Measurements from ENCODE around the gene GJD4. TPM values are rescaled to one million over a fixed set of nuclear protein-coding genes. Genes with fewer than 3 reads are reported as not detected.

GJD4 gene
- total and polyA plus RNA-seq, 2 experiments from 2014 or later = not detected

DNA sequence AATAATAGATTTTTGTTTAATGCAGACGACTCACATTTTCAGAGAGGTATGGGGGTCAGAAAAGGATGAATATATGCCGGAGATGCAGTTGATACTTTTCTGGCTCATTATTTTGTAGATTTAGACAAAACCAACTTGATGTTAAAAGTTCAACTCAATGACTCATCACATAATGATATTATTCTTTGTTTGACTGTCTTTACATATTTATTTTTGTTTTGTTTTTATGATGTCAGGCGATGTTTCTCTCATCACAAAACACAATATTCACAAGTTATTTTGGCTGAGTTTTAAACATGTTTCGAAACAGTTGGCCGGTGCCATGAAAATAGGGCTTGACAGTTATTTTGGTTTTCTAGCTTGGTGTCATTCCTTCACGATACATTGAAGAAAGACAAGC lies 1.3 kb downstream of the GJD4 start (continued):
- TF ChIP-seq, protein P1, sequence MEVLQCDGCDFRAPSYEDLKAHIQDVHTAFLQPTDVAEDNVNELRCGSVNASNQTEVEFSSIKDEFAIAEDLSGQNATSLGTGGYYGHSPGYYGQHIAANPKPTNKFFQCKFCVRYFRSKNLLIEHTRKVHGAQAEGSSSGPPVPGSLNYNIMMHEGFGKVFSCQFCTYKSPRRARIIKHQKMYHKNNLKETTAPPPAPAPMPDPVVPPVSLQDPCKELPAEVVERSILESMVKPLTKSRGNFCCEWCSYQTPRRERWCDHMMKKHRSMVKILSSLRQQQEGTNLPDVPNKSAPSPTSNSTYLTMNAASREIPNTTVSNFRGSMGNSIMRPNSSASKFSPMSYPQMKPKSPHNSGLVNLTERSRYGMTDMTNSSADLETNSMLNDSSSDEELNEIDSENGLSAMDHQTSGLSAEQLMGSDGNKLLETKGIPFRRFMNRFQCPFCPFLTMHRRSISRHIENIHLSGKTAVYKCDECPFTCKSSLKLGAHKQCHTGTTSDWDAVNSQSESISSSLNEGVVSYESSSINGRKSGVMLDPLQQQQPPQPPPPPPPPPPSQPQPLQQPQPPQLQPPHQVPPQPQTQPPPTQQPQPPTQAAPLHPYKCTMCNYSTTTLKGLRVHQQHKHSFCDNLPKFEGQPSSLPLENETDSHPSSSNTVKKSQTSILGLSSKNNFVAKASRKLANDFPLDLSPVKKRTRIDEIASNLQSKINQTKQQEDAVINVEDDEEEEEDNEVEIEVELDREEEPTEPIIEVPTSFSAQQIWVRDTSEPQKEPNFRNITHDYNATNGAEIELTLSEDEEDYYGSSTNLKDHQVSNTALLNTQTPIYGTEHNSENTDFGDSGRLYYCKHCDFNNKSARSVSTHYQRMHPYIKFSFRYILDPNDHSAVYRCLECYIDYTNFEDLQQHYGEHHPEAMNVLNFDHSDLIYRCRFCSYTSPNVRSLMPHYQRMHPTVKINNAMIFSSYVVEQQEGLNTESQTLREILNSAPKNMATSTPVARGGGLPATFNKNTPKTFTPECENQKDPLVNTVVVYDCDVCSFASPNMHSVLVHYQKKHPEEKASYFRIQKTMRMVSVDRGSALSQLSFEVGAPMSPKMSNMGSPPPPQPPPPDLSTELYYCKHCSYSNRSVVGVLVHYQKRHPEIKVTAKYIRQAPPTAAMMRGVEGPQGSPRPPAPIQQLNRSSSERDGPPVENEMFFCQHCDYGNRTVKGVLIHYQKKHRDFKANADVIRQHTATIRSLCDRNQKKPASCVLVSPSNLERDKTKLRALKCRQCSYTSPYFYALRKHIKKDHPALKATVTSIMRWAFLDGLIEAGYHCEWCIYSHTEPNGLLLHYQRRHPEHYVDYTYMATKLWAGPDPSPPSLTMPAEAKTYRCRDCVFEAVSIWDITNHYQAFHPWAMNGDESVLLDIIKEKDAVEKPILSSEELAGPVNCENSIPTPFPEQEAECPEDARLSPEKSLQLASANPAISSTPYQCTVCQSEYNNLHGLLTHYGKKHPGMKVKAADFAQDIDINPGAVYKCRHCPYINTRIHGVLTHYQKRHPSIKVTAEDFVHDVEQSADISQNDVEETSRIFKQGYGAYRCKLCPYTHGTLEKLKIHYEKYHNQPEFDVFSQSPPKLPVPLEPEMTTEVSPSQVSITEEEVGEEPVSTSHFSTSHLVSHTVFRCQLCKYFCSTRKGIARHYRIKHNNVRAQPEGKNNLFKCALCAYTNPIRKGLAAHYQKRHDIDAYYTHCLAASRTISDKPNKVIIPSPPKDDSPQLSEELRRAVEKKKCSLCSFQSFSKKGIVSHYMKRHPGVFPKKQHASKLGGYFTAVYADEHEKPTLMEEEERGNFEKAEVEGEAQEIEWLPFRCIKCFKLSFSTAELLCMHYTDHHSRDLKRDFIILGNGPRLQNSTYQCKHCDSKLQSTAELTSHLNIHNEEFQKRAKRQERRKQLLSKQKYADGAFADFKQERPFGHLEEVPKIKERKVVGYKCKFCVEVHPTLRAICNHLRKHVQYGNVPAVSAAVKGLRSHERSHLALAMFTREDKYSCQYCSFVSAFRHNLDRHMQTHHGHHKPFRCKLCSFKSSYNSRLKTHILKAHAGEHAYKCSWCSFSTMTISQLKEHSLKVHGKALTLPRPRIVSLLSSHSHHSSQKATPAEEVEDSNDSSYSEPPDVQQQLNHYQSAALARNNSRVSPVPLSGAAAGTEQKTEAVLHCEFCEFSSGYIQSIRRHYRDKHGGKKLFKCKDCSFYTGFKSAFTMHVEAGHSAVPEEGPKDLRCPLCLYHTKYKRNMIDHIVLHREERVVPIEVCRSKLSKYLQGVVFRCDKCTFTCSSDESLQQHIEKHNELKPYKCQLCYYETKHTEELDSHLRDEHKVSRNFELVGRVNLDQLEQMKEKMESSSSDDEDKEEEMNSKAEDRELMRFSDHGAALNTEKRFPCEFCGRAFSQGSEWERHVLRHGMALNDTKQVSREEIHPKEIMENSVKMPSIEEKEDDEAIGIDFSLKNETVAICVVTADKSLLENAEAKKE (CRISPR knock-in tag; IDR thresholded peaks at IDR 0.05) = no peak
- TF ChIP-seq ZNF331 (CRISPR knock-in tag; IDR thresholded peaks at IDR 0.05; ENCODE audit: low read depth) (no peak), NANOG (IDR thresholded peaks at IDR 0.05; ENCODE audit: borderline replicate concordance) (no peak)

DNA sequence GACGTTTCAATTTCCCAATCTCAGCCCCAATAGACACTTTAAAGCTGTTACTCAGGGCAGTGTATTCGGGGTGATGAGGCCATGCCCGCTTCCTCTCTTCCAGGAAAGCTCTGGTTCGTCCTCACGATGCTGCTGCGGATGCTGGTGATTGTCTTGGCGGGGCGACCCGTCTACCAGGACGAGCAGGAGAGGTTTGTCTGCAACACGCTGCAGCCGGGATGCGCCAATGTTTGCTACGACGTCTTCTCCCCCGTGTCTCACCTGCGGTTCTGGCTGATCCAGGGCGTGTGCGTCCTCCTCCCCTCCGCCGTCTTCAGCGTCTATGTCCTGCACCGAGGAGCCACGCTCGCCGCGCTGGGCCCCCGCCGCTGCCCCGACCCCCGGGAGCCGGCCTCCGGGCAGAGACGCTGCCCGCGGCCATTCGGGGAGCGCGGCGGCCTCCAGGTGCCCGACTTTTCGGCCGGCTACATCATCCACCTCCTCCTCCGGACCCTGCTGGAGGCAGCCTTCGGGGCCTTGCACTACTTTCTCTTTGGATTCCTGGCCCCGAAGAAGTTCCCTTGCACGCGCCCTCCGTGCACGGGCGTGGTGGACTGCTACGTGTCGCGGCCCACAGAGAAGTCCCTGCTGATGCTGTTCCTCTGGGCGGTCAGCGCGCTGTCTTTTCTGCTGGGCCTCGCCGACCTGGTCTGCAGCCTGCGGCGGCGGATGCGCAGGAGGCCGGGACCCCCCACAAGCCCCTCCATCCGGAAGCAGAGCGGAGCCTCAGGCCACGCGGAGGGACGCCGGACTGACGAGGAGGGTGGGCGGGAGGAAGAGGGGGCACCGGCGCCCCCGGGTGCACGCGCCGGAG lies 2.6 kb downstream of the GJD4 start:
- no peaks in the 10 kb centered on the region for H3K79me2 ChIP-seq (replicated peaks; ENCODE audit: insufficient read depth)
- ATAC-seq (peak; percentile 67), DNase-seq (ENCODE audit: low spot score) (peak; percentile 60)
- Mint-ChIP-seq H3K4me1 (no peaks in the 10 kb centered on the region), H3K27ac (no peak overlapping the region), H3K36me3 (ENCODE audit: low read depth) (peaks cover 17% of the 10 kb centered on the region), H3K9me3 (peaks cover 25% of the 10 kb centered on the region), H3K4me3 (peak overlapping the region; percentile 42; the same call in 2 of the 3 replicates), H3K27me3 (ENCODE audit: insufficient read depth, low read depth, poor library complexity) (peaks cover 10% of the 10 kb centered on the region)
- H2AFZ ChIP-seq = peak overlapping the region; percentile 95
- TF ChIP-seq EZH2phosphoT487 (IDR thresholded peaks at IDR 0.05; ENCODE audit: unreplicated experiment) = no peak
- TF ChIP-seq CREB1 (CRISPR knock-in tag; IDR thresholded peaks at IDR 0.05; ENCODE audit: low read depth) = no peak
- no peak for TF ChIP-seq EZH2 (IDR thresholded peaks at IDR 0.05; ENCODE audit: low read depth, unreplicated experiment)
- H3K4me1 ChIP-seq (ENCODE audit: insufficient read depth) = no peaks in the 10 kb centered on the region
- no peak overlapping the region for H3K27ac ChIP-seq (ENCODE audit: low read depth)
- H3K4me2 ChIP-seq = peak overlapping the region; percentile 87
- H3K4me3 ChIP-seq = peak overlapping the region; percentile 57
- H3K27me3 ChIP-seq (ENCODE audit: insufficient read depth) = peaks cover 31% of the 10 kb centered on the region
- H3F3A ChIP-seq (replicated peaks; ENCODE audit: low read depth) = no peaks in the 10 kb centered on the region
- H3K36me3 ChIP-seq (ENCODE audit: insufficient read depth) = no peaks in the 10 kb centered on the region
- no peaks in the 10 kb centered on the region for H3K9me2 ChIP-seq (ENCODE audit: insufficient read depth)
- no peaks in the 10 kb centered on the region for H4K20me1 ChIP-seq (replicated peaks; ENCODE audit: insufficient read depth)
